GM20431 (cell line): Measurements from ENCODE around the gene MKX.
"Not testable (repeated sequence)": the region's sequence is repeated elsewhere in the genome, so short reads cannot be mapped to it uniquely, and the experiment has no call there.

Source experiments
- in situ Hi-C: fragments of 300-500 bp; cut with MseI, MboI; formaldehyde crosslinking; loops from one replicate; pipeline ENCODE4 v1.15.0; 2020; ENCODE audit warnings: low sequenced_read_pairs; ENCODE audit not compliant: unreplicated experiment

MKX gene

DNA sequence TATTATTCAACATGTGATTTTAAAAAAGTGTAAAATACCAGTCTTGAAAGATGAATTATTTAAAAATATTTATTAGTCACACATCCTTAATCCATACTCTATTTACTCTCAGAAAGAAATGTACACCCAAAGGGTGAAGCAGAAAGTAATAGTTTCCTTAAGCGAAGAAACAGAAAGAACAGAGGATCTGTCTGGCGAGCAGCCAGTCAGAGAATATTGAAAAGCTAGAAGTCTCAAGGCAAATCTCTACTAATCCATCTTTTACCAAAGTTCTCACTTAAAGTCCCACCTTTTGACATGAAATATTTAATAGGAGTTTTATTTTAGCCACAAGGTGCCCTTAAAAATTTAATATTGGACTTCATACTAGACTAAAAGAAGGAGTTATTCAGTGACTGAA lies 46.7 kb downstream of the MKX start:
- in situ Hi-C loops = no loop called here

DNA sequence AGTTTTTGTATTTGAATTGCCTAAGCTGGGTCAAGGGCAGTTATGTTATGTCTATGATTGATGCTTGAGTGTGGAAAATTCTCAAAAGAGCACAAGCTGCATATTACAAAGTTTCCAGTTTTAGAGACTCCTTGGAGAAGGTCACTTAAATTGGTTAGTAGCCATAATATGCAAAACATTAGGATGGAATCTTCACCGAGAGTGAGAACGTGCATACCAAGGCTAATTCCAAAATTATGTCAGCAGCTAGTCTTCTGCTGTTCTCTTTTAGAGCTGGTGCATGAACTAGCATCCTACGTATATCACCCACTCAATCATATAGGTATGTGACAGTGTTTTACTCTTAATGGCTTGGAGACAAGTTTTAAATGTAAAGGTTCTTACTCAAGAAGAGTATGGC lies 49.2 kb downstream of the MKX start:
- in situ Hi-C loops = no loop called here

DNA sequence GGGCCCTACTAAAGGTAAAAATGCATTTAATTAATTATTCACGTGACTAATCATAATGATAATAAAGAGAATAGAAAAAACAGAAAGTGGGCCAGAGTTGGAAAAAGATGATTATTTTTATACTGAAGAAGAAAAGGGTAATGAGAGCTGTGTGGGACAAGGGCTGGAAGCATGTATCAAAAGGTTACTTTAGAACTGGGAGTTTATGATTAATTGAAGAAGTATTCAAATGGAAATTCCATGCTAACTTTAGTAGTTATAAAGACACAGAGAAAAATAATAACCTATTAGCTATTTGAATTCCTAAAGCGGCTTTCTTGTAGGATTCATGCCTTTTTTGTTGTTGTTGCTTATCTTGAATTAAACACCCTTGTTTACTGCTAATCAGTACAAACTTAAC lies 49.9 kb downstream of the MKX start:
- in situ Hi-C loops = no loop called here

DNA sequence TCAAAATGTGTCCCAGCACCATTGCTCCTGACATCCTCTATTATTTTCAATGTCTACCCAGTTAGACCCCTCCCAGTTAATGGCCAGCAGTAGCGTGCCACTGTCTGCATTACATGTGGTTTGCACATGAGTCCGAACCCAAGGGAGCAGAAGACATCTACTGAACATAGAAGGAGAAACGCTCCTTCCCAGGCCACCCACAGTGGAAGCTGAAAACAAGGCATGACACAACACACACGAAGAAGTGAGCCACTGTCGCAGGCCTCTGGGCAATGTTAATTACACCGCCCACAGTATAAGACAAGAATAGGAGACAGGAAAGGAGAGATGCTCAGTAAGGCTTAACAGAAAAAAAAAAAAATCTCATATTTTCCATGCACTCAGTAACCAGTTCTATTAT lies 50.5 kb downstream of the MKX start:
- in situ Hi-C loops = no loop called here

DNA sequence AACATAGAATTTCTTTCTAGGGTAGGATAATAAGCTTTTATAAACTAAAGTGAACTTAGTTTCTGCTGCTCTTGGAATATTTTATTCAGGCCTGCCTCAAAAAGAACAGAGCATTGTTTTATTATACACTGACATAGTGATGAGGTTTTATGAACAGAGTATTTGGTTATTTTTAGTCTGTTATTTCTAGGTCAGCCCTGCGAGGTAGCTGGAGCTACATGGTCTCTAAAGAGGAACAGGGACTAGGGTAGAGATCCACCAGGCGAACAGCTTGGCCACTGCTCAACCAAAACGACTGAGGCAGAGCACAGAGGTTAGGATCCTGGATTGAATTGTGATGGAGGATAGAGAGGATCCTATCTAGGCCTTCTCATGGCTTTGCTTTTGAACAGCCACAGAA lies 53.0 kb downstream of the MKX start:
- in situ Hi-C loops = no loop called here

DNA sequence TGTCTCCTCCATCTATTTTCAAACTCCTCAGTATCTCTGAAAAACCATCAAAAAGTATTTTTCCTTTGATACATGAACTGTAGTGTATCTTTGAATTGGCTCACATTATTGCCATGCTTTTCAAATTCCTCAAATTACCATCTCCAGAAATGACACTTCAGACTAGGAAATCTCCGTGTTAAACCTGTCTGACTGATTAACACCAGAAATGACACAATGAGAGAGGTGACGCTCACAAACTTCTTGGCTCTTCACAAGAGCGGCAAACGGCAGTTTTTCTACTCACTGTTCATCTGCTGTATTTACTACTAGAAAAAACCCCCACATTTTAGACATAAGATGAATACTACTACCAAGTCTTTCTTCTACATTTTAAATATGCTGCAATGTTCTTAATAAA lies 56.6 kb downstream of the MKX start:
- in situ Hi-C loops = no loop called here

DNA sequence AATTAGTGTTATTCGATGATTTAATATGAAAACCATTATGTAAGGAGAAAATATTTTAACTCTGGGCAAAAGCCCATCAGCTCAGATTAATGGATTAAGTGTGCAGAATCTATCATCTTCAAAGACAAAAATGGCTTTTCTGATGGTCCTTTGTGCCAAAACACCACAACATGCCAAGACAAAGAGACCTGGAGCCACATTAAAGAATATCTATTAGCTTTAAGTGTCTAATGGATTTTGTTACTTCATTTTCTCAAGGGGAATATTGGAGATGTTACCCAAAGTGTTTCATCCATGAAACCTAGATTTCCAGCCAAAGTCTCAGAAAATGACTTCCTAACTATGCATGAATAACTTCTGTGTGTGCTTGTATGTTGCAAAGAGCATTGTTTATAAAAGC lies 57.3 kb downstream of the MKX start:
- in situ Hi-C loops = no loop called here

DNA sequence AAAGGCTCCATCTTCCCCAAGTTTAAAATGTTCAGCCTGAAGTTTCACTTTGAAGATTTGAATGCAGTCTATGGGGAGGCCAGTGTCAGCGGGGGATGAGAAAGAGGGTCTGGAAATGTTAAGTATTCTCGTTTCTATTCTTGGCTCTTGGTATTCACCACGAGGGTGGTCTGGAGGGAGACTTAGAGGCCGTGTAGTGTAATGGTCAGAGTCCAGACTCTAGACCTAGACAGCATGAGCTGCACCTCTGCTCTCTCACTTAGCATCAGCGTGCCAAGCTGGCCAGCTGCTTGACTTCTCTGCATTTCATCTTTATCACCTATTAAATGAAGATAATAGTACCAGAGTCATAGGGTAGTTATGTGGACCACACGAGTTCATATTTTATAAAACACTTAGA lies 57.9 kb downstream of the MKX start:
- in situ Hi-C loops = no loop called here

DNA sequence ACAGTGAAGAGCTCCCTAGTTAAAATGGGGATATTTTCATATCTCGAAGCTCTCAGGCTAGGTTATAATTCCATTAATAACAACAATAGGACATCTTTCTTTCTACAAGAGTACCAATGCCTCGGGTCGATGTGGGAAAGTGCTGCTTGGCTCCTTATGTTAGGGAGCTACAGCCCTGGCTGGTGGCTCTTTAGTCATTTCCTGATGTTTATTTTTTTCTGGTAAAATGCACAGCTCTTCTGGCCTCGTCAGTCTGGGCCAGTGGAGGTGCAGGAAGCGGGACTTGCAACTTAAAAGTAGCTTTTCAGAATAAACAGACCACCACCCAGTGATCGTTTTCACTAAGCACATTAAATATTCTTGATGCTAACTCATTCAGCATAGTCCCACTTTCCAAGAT lies 58.3 kb downstream of the MKX start:
- in situ Hi-C loops = no loop called here

DNA sequence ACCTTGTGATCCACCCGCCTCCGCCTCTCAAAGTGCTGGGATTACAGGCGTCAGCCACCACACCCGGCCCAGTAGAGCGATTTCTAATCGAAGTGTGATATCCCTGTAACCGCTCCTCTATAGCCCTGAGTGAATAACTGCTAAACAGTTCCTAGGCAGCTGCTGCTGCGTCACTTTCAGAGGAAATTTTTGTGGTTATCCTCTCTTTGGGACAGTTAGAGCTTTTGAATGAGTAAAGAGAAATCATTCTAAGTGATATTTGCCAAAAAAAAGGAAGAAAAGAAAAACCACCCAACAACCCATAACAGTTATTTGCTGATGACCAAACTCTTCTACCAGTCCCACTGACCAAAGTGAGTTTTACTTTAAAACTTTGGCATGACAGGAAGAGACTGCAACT lies 59.9 kb downstream of the MKX start:
- in situ Hi-C loops = no loop called here

DNA sequence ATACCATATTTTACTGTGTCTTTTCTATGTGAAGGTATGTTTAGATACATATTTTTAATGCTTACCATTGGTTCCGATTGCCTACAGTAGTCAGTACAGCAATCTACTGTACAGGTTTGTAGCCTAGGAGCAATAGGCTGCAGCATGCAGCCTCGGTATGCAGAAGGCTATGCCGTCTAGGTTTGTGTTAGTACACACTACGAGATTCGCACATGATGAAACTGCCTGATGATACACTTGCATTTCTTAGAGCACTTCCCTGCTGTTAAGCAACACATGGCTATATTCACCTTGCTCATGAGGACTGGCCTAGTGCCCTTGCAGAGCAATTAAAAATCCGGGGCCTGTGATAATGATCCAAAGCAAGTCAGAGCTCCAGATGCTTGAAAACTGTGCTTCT lies 62.4 kb downstream of the MKX start:
- in situ Hi-C loops = no loop called here

DNA sequence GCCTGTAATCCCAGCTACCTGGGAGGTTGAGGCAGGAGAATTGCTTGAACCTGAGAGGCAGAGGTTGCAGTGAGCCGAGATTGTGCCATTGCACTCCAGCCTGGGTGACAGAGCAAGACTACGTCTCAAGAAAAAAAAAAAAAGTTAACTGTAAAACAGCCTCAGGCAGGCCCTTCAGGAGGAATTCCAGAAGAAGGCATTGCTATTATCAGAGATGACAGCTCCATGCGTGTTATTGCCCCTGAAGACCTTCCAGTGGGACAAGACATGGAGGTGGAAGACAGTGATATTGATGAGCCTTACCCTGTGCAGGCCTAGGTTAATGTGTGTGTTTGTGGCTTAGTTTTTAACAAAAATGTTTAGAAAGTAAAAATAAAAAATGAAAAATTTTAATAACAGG lies 63.8 kb downstream of the MKX start:
- in situ Hi-C loops = not testable (repeated sequence)

DNA sequence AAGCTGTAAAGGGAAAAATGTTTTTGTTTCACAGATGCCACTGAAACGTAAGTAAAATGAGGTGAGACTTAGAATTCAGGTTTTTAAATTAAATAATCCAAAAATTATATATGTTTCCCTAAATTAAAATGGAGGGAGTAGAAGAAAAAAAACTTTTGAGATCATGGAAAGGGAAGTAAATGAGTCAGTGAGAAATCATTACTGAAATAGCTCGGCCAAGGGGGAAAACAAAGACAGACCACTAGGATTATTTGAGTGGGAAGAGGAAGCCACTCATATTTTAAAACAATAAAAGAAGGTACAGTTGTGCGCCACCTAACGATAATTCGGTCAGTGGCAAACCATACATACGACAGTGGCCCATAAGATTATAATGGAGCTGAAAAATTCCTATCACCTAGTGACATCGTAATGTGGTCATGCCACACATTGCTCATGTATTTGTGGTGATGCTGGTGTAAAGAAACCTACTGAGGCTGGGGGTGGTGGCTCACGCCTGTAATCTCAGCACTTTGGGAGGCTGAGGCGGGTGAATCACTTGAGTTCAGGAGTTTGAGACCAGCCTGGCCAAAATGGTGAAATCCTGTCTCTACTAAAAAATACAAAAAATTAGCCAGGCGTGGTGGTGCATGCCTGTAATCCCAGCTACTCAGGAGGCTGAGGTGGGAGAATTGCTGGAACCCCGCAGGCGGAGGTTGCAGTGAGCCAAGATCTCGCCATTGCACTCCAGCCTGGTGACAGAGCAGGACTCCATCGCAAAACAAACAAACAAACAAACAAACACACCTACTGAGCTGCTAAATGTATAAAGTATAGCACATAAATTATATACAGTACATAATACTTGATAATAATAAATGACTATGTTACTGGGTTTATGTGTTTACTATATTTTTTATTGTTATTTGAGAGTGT lies 64.7 kb downstream of the MKX start:
- in situ Hi-C loops = no loop called here

DNA sequence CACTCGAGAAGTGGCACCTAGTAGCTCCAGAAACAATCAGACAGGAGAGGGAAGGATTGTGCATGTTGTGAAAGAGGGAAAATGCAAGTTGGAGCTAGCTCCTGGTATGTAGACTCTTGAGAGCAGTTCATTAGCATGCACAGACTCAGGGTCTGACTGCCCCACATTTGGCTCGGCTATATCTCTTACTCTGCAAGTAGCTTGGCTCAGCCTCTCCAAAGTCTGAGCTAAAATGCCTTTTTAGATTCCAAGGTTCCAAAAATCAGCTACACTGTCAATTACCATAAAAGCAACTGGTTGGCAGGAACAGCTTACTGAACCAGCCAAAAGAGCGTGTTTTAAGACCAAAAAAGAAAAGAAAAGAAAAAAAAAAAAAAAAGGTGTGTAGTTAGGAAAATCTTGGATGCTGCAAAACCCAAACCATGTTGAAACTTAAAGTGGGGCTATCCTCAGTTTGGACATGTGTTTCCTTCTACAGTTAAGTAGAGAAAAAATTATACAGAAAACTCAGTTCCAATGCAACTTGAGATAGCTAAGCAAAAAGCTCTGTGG lies 65.5 kb downstream of the MKX start:
- in situ Hi-C loops = no loop called here

DNA sequence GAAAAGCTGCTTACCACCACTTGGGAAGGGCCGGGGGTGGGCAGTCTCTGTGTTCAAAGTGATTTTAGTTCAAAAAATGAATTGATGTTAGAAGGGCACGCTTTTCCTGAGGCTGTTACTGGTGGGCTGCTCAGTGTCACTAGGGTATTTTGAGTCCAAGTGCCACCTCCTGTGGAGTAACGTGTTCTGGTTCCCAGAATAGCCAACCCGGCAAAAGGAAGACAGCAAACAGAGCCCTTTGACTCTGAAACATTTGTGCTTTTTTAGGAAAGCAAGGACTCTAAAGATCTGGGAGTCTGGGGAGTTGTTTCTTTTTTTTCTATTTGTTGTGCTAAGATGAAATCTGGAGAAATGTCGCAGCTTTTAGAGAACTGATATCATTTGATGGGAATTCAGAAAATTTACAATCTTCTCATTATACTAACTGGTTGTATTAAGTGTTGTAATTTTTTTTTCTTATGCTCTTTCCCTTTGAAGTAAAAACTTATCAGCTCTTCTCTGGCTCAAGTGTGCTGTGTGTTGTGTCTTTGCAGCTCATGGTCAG lies 66.2 kb downstream of the MKX start:
- in situ Hi-C loops = no loop called here

DNA sequence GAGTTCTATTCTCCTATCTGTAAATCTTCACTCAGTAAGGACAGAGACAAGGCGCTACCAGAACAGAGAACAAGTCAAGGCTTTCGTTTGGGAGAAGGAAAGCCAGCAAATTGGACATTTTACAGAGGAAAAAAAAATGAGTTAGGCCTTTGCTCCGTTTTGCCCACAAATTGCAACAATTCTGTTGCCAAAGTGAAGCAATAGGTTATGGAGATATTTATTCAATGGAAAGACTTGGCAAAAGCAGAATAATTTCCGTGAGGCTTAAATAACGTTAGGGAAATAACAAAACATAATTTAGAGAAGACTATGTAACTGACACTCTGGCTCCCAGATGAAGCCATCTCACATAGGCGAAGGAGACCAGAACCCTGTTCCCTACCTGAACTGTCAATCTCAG lies 67.5 kb downstream of the MKX start:
- in situ Hi-C loops = no loop called here

DNA sequence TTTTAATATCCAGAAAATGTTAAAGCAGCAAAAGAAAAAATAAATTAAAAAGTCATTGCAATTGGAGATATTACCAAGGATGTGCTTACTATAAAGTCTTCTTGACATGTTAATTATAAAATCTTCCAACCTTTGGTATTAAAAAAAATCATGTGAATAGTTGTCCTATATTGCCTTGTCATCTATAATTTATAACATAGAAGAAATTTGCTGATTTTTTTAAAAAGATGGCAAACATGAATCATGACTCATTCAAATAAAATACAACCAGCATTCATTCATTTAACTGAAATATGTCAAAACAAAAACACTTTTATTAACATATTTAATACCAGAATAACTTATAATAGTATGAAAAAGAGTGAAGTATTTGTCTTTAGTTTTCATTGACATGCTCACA lies 72.6 kb downstream of the MKX start:
- in situ Hi-C loops = loop anchor here (25.0 kb wide), 1 partner anchor 236 kb away; no protein-coding TSS in a partner anchor

DNA sequence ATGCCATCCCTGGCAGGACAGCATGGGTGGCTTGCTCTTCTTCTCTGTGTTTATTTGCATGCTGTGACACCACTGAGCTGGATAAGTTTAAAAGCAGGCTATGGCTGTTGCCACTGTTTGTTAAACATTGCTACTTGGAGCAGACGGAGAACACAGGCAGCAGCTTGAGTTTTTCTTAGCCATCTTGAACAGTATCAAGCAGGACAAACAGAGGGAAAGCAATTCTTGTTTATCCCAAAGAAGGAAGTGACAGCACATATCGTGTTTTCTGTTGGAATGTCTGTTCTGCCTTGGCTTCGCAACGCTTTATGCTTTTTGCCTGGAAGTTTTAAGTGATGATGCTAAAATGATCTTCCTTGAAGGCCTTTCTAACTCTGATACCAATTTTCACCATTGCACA lies 73.8 kb downstream of the MKX start:
- in situ Hi-C loops = loop anchor here (25.0 kb wide), 1 partner anchor 235 kb away; no protein-coding TSS in a partner anchor

DNA sequence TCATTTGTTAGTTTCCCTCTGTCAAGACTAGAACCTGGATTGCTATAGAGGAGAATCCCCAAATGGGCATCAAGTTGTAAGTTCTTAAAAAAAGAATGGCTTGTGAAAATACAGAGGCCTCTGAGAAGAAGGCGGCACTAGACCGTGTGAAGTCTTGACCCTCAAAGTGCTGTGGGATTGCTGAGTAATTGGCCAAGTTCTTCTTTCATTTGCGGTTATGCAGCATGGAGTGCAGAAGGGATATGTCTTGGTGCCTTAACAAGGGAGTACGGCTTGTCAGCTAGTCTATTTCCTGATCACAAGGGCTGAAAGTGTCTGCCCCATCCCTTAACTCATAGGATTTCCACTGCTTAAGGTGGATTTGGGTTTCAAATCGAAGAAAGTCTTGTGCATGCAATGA lies 81.2 kb downstream of the MKX start:
- in situ Hi-C loops = loop anchor here (25.0 kb wide), 1 partner anchor 227 kb away; no protein-coding TSS in a partner anchor

DNA sequence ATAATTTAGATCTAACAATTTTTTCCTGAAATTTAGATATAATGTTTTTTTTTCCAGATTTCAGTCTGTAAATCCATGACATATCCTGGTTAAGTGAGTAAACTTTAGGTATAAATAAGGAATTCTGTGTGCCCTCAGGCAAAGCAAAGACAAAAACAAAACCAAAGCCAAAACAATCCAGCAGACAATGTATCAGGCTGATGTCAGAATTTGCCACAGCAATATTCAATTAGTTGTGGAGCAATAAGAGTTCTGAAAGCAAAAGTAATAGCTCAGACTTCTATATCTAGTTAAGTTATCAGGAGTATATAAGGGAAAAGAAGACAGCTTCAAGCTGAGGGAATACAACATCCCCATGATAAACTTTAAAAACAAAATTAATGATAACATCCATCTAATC lies 82.0 kb downstream of the MKX start:
- in situ Hi-C loops = loop anchor here (25.0 kb wide), 1 partner anchor 226 kb away; no protein-coding TSS in a partner anchor
